IMR-90 (cell line): ENCODE data around the gene NT5DC3. TPM values are rescaled to one million over a fixed set of nuclear protein-coding genes. Genes with fewer than 3 reads are reported as not detected.

ENCODE experiments used
- ATAC-seq: fragments of 200-7000 bp; cut with Tn5 transposase; 2 replicates; pipeline ENCODE4 v1.9.1; 2020; ENCODE audit warnings: low read depth, mild to moderate bottlenecking, moderate library complexity
- BruUV-seq: library from RNA; stranded (reverse); fragments of 400-500 nt; replicated peaks from 2 replicates; lab custom pipeline; 2021; lab: Mats Ljungman, UMichigan
- CTCF ChIA-PET: fragments of 300-600 bp; formaldehyde crosslinking; extraction: SDS; loops from one replicate; lab custom pipeline; 2021; ENCODE audit warnings: antibody characterized with exemption; lab: Yijun Ruan, JAX
- POLR2A ChIA-PET: fragments of 300-600 bp; sonication (Branson Sonifier 250); formaldehyde crosslinking; loops from one replicate; lab custom pipeline; 2022; ENCODE audit warnings: antibody characterized with exemption; ENCODE audit not compliant: unreplicated experiment; lab: Charles Lee
- DNase-seq: peaks from one replicate; pipeline ENCODE4 v3.0.0; 2013
- H2AFZ ChIP-seq: replicated peaks from 2 replicates; pipeline ENCODE3; 2013; ENCODE audit warnings: low read length, mild to moderate bottlenecking; ENCODE audit not compliant: poor library complexity
- H2AK5ac ChIP-seq: 2 replicates; pipeline ENCODE4 v1.6.1; 2013; ENCODE audit warnings: low read depth, low read length, inconsistent platforms
- H2AK9ac ChIP-seq: replicated peaks from 2 replicates; pipeline ENCODE3; 2013; ENCODE audit warnings: mild to moderate bottlenecking, low read depth, low read length, moderate library complexity; ENCODE audit not compliant: poor library complexity
- H2BK120ac ChIP-seq: 2 replicates; pipeline ENCODE4 v1.6.1; 2013; ENCODE audit warnings: low read depth, low read length, inconsistent platforms
- H2BK15ac ChIP-seq: 3 replicates; pipeline ENCODE4 v1.6.1; 2013; ENCODE audit warnings: low read depth, low read length, inconsistent platforms
- H2BK20ac ChIP-seq: 2 replicates; pipeline ENCODE4 v1.6.1; 2013; ENCODE audit warnings: low read depth, mild to moderate bottlenecking, inconsistent platforms, low read length, moderate library complexity
- H2BK5ac ChIP-seq: 2 replicates; pipeline ENCODE4 v1.6.1; 2013; ENCODE audit warnings: mild to moderate bottlenecking, low read depth, low read length, inconsistent platforms; ENCODE audit not compliant: poor library complexity, severe bottlenecking
- H3K14ac ChIP-seq: replicated peaks from 2 replicates; pipeline ENCODE4 v1.6.1; 2013; ENCODE audit warnings: low read depth, low read length, inconsistent platforms
- H3K18ac ChIP-seq: 2 replicates; pipeline ENCODE4 v1.6.1; 2013; ENCODE audit warnings: low read depth, low read length, control low read depth
- H3K23ac ChIP-seq: 2 replicates; pipeline ENCODE4 v1.6.1; 2013; ENCODE audit warnings: low read depth, low read length, inconsistent platforms
- H3K27ac ChIP-seq: 2 replicates; pipeline ENCODE4 v1.5.1; 2013; ENCODE audit warnings: mild to moderate bottlenecking, control low read depth, low read length; ENCODE audit not compliant: insufficient read depth
- H3K27me3 ChIP-seq: 2 replicates; pipeline ENCODE4 v1.6.1; 2013; ENCODE audit warnings: low read length; ENCODE audit not compliant: control insufficient read depth, insufficient read depth
- H3K36me3 ChIP-seq: 2 replicates; pipeline ENCODE4 v1.6.1; 2013; ENCODE audit warnings: low read length, mixed read lengths; ENCODE audit not compliant: control insufficient read depth, insufficient read depth
- H3K4ac ChIP-seq: 2 replicates; pipeline ENCODE4 v1.6.1; 2013; ENCODE audit warnings: low read depth, low read length, inconsistent platforms
- H3K4me1 ChIP-seq: 2 replicates; pipeline ENCODE4 v1.6.1; 2013; ENCODE audit warnings: low read length, mixed read lengths; ENCODE audit not compliant: control insufficient read depth, insufficient read depth
- H3K4me2 ChIP-seq: 2 replicates; pipeline ENCODE4 v1.6.1; 2013; ENCODE audit warnings: low read depth, mild to moderate bottlenecking, control low read depth, low read length, moderate library complexity
- H3K4me3 ChIP-seq: 2 replicates; pipeline ENCODE4 v1.5.1; 2013; ENCODE audit warnings: low read depth, mild to moderate bottlenecking, control low read depth, low read length, moderate library complexity; ENCODE audit not compliant: insufficient read depth
- H3K56ac ChIP-seq: 2 replicates; pipeline ENCODE4 v1.6.1; 2013; ENCODE audit warnings: low read length, inconsistent platforms; ENCODE audit not compliant: insufficient read depth; ENCODE audit errors: extremely low read depth
- H3K79me1 ChIP-seq, 2 experiments: 2 replicates each; pipeline ENCODE4 v1.6.1; 2013; ENCODE audit warnings: low read length in 2 of 2, inconsistent platforms in 1 of 2, low read depth in 1 of 2
- H3K9ac ChIP-seq: 2 replicates; pipeline ENCODE4 v1.6.1; 2013; ENCODE audit warnings: low read depth, low read length, control low read depth
- H3K9me1 ChIP-seq: 2 replicates; pipeline ENCODE4 v1.6.1; 2013; ENCODE audit warnings: low read length, inconsistent platforms; ENCODE audit not compliant: insufficient read depth
- H3K9me3 ChIP-seq: 2 replicates; pipeline ENCODE4 v1.6.1; 2013; ENCODE audit warnings: low read length; ENCODE audit not compliant: control insufficient read depth, insufficient read depth
- H4K20me1 ChIP-seq: 2 replicates; pipeline ENCODE4 v1.6.1; 2013; ENCODE audit warnings: low read length, inconsistent platforms; ENCODE audit not compliant: insufficient read depth
- H4K5ac ChIP-seq: 2 replicates; pipeline ENCODE4 v1.6.1; 2013; ENCODE audit warnings: mild to moderate bottlenecking, low read depth, low read length, control low read depth
- H4K8ac ChIP-seq, 2 experiments: 2 replicates each; pipeline ENCODE4 v1.6.1; 2013; ENCODE audit warnings: low read depth in 2 of 2, low read length in 2 of 2, control low read depth in 1 of 2, inconsistent platforms in 1 of 2
- H4K91ac ChIP-seq: 2 replicates; pipeline ENCODE4 v1.6.1; 2013; ENCODE audit warnings: low read depth, low read length, inconsistent platforms; ENCODE audit not compliant: insufficient read depth
- CEBPB ChIP-seq: IDR thresholded peaks from 2 replicates; pipeline ENCODE4 v1.6.1; 2012; ENCODE audit warnings: low read depth, low read length, improper control_type of control experiment
- CHD1 ChIP-seq: IDR thresholded peaks from 2 replicates; pipeline ENCODE4 v1.6.1; 2012; ENCODE audit warnings: low read depth, low read length, improper control_type of control experiment
- FOS ChIP-seq: fragments of 150-350 bp; IDR thresholded peaks from 2 replicates; pipeline ENCODE4 v1.6.1; 2016; ENCODE audit warnings: low read depth, low read length
- MAFK ChIP-seq: IDR thresholded peaks from 2 replicates; pipeline ENCODE4 v1.6.1; 2012; ENCODE audit warnings: low read depth, low read length, improper control_type of control experiment
- MAZ ChIP-seq: IDR thresholded peaks from 2 replicates; pipeline ENCODE4 v1.6.1; 2012; ENCODE audit warnings: low read depth, mild to moderate bottlenecking, low read length, improper control_type of control experiment, moderate library complexity, borderline replicate concordance
- MXI1 ChIP-seq: IDR thresholded peaks from 2 replicates; pipeline ENCODE4 v1.6.1; 2012; ENCODE audit warnings: low read depth, mild to moderate bottlenecking, low read length, moderate library complexity, borderline replicate concordance
- NFE2L2 ChIP-seq: fragments of 150-350 bp; IDR thresholded peaks from 2 replicates; pipeline ENCODE4 v1.6.1; 2016; ENCODE audit warnings: low read depth, mild to moderate bottlenecking, low read length
- RAD21 ChIP-seq: IDR thresholded peaks from 2 replicates; pipeline ENCODE4 v1.6.1; 2012; ENCODE audit warnings: low read length, improper control_type of control experiment
- RCOR1 ChIP-seq: IDR thresholded peaks from 2 replicates; pipeline ENCODE4 v1.6.1; 2012; ENCODE audit warnings: mild to moderate bottlenecking, low read length, improper control_type of control experiment; ENCODE audit not compliant: insufficient replicate concordance
- SMC3 ChIP-seq: fragments of 150-350 bp; IDR thresholded peaks from 2 replicates; pipeline ENCODE4 v1.6.1; 2016; ENCODE audit warnings: low read depth, mild to moderate bottlenecking, antibody characterized with exemption, low read length, moderate library complexity
- WGBS, 2 experiments: methylation state at CpG; one replicate each; pipeline versions ENCODE4 v1.1.5 to v1.1.7; 2013; ENCODE audit warnings: missing lambda C conversion rate in 2 of 2; ENCODE audit not compliant: insufficient read length in 1 of 2; ENCODE audit errors: extremely low coverage in 2 of 2; 5-methylcytosine and 5-hydroxymethylcytosine counted together
- dilution Hi-C: fragments of 300-500 bp; cut with HindIII; formaldehyde crosslinking; loops from one replicate; pipeline ENCODE4 v1.14.3; 2018; ENCODE audit warnings: low sequenced_read_pairs; ENCODE audit not compliant: unreplicated experiment
- in situ Hi-C: fragments of 300-500 bp; cut with MboI; formaldehyde crosslinking; loops from 3 replicates; pipeline ENCODE4 v1.14.3; 2019; ENCODE audit warnings: low sequenced_read_pairs, inconsistent platforms, mixed read lengths
- intact Hi-C: fragments of 100-400 bp; cut with micrococcal nuclease; formaldehyde crosslinking; loops from 2 replicates; pipeline ENCODE4 v1.10.0; 2022
- polyA plus RNA-seq, 3 experiments: library from polyadenylated mRNA; depleted of rRNA; stranded (reverse); fragments of >200 nt; gene quantifications; 2 replicates each; pipeline ENCODE4 v1.2.3, GENCODE V29; 2012; ENCODE audit warnings: low replicate concordance in 1 of 3
- total RNA-seq: library from RNA; depleted of rRNA; stranded (reverse); fragments of >200 nt; gene quantifications from 2 replicates; pipeline ENCODE4 v1.2.3, GENCODE V29; 2012
- TF ChIP-seq, protein P1 (sequence below): conservative IDR thresholded peaks from 2 replicates; pipeline ENCODE4 v1.5.1; 2012; ENCODE audit warnings: mild to moderate bottlenecking, low read depth, low read length, improper control_type of control experiment
- TF ChIP-seq, protein P2 (sequence below): fragments of 150-350 bp; IDR thresholded peaks from 2 replicates; pipeline ENCODE4 v1.6.1; 2016; ENCODE audit warnings: low read depth, mild to moderate bottlenecking, low read length, moderate library complexity, borderline replicate concordance

Gene NT5DC3
- total and polyA plus RNA-seq, 2 of the 4 experiments (the other 2 are of a cell fraction), result 7.3 to 17.6 TPM

DNA sequence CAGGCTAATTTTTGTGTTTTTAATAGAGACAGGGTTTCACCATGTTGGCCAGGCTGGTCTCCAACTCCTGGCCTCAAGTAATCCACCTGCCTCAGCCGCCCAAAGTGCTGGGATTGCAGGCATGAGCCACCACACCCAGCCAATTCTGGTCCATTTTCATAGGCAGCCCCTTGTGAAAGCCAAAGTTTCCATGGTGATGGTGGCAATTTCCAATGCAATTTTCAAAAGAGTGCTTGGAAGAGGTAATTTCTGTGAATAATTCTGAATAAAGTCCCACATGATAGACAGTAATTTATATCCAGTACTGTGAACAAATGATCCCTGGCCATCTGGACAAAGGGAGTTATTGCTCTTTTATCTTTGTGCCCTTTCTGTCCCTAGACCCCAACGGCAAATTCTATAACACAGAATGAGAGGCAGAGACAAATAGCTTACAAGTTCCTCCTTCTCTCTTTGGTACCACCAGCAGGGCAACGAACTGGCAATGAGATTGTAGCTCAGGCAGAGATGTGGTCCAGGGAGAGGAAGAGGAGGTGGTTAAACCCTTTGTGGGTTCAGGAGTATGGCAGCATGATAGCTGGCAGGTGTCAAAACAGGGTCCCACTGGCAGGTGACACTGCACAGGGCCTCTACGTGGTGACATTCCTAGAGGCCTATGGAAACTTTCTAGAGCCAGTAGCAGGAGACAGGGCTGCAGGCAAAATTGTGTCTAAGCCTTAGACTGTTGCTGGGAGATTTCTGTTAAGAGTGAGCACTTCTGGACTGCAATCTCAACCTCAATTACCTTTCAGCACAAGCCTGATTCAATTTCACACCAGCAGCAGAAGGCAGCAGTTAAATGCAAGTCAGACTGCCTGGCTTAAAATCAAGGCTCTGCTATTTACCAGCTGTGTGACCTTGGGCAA is 46.5 kb downstream of the NT5DC3 start (continued):
- no peak for TF ChIP-seq CHD1

DNA sequence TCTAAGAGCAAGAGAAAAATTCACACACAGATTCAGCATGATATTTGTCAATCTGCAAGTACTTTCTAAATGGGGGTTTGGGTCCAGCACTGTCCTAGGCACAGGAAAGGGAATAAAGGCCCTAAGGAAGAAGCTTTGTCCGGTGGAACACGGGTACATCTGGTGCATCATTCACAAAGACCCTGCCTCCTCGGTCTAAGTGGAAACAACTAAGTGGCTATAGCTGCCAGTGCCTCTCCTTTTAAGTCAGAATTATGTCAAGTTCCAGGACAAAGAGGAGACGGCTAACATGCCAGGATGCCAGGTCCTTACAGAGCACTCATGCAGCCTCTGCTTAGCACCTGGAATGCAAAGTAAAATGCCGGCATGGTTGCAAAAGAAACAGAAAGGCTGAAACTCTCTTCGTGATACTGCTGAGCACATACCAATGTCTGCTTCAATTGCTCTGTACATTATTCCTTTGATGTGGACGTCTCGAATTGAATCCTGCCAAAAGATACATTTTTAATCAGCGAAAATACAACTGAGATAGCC is 47.5 kb downstream of the NT5DC3 start:
- H4K8ac ChIP-seq, result no peak overlapping the region
- in situ Hi-C loops (no loop called here), dilution Hi-C loops (no loop called here), intact Hi-C loops (no loop called here)
- no peak overlapping the region for H4K5ac ChIP-seq
- H2BK120ac ChIP-seq, result no peak overlapping the region
- no peak overlapping the region for H2AK5ac ChIP-seq
- 100% methylated on average over 4 of the region's 9 CpGs; no CpG with 5 or more reads in 1 of the 2 experiments for WGBS, 2 experiments
- no peak overlapping the region for H4K91ac ChIP-seq
- no peak overlapping the region for H3K23ac ChIP-seq
- H3K27ac ChIP-seq, result no peak overlapping the region
- peaks cover 8% of the 10 kb centered on the region; the same call in 1 of the 2 replicates for H3K9me1 ChIP-seq
- DNase-seq (no peak), ATAC-seq (no peak)
- H3K4me1 ChIP-seq, result no peaks in the 10 kb centered on the region
- no peak overlapping the region for H2BK15ac ChIP-seq
- no peak overlapping the region for H3K18ac ChIP-seq
- no peak overlapping the region for H3K56ac ChIP-seq
- ChIA-PET CTCF (no interaction called here), POLR2A (no interaction called here)
- no peak overlapping the region for H2AFZ ChIP-seq
- H3K36me3 ChIP-seq, result peaks cover 18% of the 10 kb centered on the region
- no peak overlapping the region for H2BK20ac ChIP-seq
- BruUV-seq, result no TSS peak
- no peaks in the 10 kb centered on the region for H3K27me3 ChIP-seq
- H3K4me2 ChIP-seq, result no peak overlapping the region
- H3K4ac ChIP-seq, result no peak overlapping the region
- H3K9me3 ChIP-seq, result no peaks in the 10 kb centered on the region
- no peak overlapping the region for H2BK5ac ChIP-seq
- H2AK9ac ChIP-seq, result no peak overlapping the region
- H3K4me3 ChIP-seq, result no peak overlapping the region
- no peaks in the 10 kb centered on the region for H4K20me1 ChIP-seq
- H3K14ac ChIP-seq, result no peak overlapping the region
- H3K9ac ChIP-seq, result no peak overlapping the region
- peaks cover 0 to 4% of the 10 kb centered on the region in 2 experiments; a peak in 2 of 4 replicates for H3K79me1 ChIP-seq
- TF ChIP-seq CHD1, result no peak
- TF ChIP-seq, protein P1, sequence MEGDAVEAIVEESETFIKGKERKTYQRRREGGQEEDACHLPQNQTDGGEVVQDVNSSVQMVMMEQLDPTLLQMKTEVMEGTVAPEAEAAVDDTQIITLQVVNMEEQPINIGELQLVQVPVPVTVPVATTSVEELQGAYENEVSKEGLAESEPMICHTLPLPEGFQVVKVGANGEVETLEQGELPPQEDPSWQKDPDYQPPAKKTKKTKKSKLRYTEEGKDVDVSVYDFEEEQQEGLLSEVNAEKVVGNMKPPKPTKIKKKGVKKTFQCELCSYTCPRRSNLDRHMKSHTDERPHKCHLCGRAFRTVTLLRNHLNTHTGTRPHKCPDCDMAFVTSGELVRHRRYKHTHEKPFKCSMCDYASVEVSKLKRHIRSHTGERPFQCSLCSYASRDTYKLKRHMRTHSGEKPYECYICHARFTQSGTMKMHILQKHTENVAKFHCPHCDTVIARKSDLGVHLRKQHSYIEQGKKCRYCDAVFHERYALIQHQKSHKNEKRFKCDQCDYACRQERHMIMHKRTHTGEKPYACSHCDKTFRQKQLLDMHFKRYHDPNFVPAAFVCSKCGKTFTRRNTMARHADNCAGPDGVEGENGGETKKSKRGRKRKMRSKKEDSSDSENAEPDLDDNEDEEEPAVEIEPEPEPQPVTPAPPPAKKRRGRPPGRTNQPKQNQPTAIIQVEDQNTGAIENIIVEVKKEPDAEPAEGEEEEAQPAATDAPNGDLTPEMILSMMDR, result no peak
- no peak for TF ChIP-seq MXI1
- no peak for TF ChIP-seq RAD21
- no peak for TF ChIP-seq CEBPB
- TF ChIP-seq SMC3, result no peak
- TF ChIP-seq, protein P2, sequence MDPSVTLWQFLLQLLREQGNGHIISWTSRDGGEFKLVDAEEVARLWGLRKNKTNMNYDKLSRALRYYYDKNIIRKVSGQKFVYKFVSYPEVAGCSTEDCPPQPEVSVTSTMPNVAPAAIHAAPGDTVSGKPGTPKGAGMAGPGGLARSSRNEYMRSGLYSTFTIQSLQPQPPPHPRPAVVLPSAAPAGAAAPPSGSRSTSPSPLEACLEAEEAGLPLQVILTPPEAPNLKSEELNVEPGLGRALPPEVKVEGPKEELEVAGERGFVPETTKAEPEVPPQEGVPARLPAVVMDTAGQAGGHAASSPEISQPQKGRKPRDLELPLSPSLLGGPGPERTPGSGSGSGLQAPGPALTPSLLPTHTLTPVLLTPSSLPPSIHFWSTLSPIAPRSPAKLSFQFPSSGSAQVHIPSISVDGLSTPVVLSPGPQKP, result no peak
- no peak for TF ChIP-seq MAZ
- no peak for TF ChIP-seq RCOR1
- TF ChIP-seq NFE2L2, result no peak
- TF ChIP-seq MAFK, result no peak
- TF ChIP-seq FOS, result no peak
